ENCODE measurements around the gene USP35. TPM values are rescaled to one million over a fixed set of nuclear protein-coding genes. Genes with fewer than 3 reads are reported as not detected.
A peak's percentile ranks its signal among the peaks of the same experiment; 100 is the strongest.
"Not testable (repeated sequence)": the region's sequence is repeated elsewhere in the genome, so short reads cannot be mapped to it uniquely, and the experiment has no call there.

Gene USP35
- total RNA-seq, 1 donor from 2014 or later: 6.2 TPM

DNA sequence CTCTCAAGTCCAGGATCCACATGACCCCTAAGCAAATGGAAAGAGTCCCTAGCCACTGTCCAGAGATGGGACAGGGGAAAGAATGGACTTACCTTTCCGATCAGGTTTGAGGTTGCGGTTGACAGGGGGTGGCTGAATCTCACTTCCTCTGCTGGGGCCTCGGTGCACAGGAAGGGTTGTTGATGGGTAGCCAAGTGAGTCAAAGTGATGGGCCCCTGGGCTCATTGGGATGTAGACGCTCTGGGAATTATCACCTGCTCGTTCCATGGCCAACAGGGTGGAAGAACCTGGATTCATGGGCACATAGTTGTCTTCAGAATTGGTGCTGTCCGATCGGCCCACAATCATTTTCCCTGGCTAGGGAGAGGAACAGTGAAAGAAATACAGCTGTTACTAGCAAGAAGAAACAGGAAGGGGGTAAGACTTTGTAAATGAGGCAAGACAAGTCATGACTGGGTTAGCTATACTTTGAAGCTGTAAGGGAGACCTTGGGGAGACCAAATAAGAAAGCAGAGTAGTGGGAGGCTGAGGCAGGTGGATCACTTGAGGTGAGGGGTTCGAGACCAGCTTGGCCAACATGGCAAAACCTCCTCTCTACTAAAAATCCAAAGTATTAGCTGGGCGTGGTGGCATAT is 34.7 kb downstream of the USP35 start:
- DNase-seq (ENCODE audit: missing footprints) (no peak), ATAC-seq (no peak)
- intact Hi-C loops (cut with DNase I): no loop called here

GRCh38 chr11:78224506-78224905 is 35.8 kb downstream of the USP35 start:
- intact Hi-C loops (cut with DNase I): no loop called here
- DNase-seq (ENCODE audit: missing footprints): no peak
- ATAC-seq: no peak

DNA sequence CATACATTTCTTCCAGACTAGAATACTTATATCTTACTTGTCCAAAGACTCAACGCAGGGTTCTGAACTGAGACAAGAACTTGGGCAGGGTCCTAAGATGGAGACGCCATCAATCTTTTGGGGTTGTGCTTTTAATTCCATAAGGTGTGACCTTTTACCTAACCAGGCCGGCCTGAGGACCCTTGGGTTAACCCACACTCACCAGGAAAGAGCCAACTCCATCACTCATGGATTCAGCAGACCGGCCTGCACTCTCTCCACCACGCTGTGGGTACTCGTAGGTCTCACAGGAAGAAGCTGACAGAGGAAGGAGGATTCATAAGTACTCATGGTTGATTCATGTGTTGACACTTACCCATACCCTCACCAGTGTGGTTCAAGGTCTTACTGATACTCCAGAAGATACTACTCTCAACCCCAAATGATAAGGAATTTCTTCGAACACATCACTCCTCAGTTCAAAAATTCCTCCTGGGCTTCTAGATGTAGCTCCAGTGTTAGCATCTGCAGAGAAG is 36.2 kb downstream of the USP35 start:
- intact Hi-C loops (cut with DNase I): no loop called here
- DNase-seq (ENCODE audit: missing footprints): no peak
- no peak for ATAC-seq

DNA sequence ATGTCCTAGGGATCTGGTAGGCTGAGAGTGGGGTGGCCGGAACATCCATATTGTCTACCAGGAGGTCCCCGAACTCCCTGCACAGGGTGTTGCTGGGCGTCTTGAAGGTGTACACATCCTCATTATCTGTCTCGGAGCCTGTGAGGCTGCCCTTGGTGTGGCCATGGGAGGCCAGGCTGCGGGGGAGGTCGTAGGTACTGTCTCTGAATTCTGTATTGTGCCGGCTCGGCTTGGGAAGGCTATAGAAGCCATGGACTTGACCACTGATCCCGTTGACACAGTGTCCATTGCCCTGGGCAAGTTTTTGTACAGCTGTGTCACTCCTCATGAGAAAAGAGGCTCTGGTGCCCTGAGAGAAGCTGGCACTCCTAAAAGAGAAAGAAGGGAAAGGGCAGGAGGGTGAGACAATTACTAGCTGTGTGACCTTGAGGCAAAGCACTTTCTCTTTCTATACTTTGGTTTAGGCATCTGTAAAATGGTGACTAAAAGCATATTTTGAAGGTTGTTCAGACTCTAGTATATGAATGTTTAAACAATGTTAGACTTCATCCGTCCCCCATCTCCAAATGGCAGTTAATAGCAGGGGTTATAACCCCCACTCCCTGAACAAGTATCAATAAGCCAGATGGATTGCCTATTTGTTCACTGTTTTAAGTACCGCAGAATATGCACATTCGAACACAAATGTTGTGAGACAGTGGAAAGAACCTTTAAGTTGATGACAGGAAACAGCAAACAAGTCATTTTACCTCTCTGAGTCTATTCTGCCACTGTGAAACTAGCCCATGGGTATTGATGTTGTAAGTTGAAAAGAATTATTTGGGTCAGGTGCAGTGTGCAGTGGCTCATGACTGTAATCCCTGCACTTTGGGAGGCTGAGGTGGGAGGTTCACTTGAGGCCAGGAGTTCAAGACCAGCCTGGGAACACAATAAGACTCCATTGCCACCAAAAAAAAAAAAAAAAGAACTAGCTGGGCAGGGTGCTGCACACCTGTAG is 38.3 kb downstream of the USP35 start:
- intact Hi-C loops (cut with DNase I): no loop called here
- ATAC-seq (no peak), DNase-seq (ENCODE audit: missing footprints) (no peak)

DNA sequence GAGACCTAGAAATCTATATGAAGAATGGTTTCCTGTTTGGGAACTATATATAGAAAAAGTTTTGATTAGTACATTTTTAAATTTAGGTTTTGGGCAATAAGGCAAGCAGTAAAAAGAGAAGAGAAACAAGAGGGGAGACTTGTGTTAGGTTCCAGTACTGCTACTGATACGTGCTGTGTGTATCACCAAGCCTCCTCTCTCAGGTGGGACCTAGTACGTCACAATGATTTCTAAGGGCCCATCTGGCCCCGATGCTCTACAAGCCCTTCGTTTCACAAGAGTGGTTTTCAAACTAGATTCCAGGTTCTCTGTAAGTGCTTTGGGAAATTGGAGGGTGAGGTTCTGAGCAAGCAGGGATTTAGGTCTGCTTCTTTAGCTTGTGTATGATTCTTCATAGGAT is 39.2 kb downstream of the USP35 start:
- intact Hi-C loops (cut with DNase I): loop anchor here (1.0 to 2.0 kb wide), 2 partner anchors 189 to 337 kb away; partner anchors contain the start of gene GAB2
- DNase-seq (ENCODE audit: missing footprints) (no peak), ATAC-seq (no peak)

GRCh38 chr11:78228467-78228866 is 39.7 kb downstream of the USP35 start:
- ATAC-seq: peak; percentile 49
- intact Hi-C loops (cut with DNase I): loop anchor here (1.0 to 2.0 kb wide), 2 partner anchors 189 to 336 kb away; partner anchors contain the start of gene GAB2
- no peak for DNase-seq (ENCODE audit: missing footprints)

- no peak for ATAC-seq
These were observed 40.4 kb downstream of the USP35 start for GRCh38 chr11:78229106-78229505.

DNA sequence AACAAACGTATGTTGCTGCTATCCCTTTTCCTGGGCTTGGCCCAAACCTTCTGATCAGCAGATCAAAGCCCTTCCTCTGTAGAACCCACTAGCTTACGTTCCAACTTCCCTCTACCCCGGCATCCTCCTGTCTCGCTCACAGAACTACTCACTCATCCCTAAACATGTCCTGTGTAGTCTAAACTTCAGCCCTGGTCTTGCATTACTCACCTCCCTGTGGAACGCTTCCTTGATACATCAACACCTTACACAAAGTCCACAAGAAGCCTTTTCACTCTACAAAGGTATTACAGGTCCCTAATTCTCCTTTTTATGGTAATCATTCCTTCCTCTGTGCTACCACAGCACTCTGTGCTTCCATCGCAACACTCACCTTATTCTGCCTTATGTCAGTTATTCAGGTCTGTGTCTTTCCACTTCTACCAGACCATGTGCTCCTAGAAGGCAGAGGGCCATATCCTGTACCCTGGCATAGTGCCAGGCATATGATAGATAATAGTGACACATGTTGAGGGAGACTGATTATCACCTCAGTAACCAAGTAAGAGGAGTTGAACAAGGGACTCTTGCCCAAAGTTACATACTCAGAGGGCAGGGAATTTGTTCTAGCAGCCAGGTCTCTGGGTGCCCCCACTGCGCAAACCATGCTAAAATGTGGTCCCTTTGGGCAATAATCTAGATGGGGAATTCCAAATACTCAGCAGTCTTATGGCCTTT is 41.6 kb downstream of the USP35 start:
- ATAC-seq: peak; percentile 75
- no peak for DNase-seq (ENCODE audit: missing footprints)
- intact Hi-C loops (cut with DNase I): no loop called here

More at GRCh38 chr11:78229106-78229505, 40.4 kb downstream of the USP35 start:
- no peak for DNase-seq (ENCODE audit: missing footprints)
- intact Hi-C loops (cut with DNase I): loop anchor here (2.0 kb wide), 1 partner anchor 336 kb away; no protein-coding TSS in a partner anchor

DNA sequence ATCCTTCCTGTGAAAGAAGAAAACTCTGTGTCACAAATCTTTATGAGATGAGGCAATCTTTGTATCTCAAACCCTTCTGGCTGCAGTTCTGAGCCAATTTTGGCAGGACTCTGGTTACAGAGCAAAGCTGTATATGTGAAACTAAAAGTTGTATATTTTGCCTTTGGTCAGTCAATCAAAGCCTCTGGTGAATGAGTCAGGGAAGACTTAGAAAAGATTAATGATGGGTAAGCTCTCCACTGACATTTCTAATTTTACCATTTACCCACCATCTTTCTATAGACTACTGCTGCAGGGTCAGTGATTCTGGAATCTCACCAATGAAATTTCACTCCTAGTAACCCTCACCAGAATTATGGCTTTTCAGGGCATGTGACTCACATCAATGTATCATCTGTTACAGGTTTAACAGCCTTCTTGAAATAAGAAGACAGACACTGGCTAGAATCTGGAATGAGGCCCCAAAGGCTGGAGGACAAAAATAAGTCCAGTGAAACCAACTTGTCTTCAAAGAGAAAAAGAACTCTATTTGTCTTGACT is 43.3 kb downstream of the USP35 start:
- intact Hi-C loops (cut with DNase I): no loop called here
- ATAC-seq: peak; percentile 20

DNA sequence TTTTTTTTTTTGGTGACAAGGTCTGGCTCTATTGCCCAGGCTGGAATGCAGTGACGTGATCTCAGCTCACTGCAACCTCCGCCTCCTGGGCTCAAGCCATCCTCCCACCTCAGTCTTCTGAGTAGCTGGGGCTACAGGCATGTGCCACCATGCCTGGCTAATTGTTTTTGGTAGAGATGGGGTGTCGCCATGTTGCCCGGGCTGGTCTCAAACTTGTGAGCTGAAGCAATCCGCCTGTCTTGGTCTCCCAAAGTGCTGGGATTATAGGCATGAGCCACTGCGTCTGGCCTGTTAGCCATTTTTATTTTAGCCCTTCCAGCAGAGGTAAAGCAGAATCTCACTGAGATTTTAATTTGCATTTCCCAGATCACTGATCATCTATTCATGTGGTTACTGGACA is 44.3 kb downstream of the USP35 start:
- intact Hi-C loops (cut with DNase I); ATAC-seq; DNase-seq (ENCODE audit: missing footprints): not testable (repeated sequence)

More for the DNA sequence above, 43.3 kb downstream of the USP35 start:
- no peak for DNase-seq (ENCODE audit: missing footprints)

GRCh38 chr11:78234006-78234405 is 45.3 kb downstream of the USP35 start:
- intact Hi-C loops (cut with DNase I): no loop called here
- DNase-seq (ENCODE audit: missing footprints) (no peak), ATAC-seq (no peak)

GRCh38 chr11:78237293-78238046 is 48.8 kb downstream of the USP35 start:
- intact Hi-C loops (cut with DNase I): no loop called here
- ATAC-seq (no peak), DNase-seq (ENCODE audit: missing footprints) (no peak)

DNA sequence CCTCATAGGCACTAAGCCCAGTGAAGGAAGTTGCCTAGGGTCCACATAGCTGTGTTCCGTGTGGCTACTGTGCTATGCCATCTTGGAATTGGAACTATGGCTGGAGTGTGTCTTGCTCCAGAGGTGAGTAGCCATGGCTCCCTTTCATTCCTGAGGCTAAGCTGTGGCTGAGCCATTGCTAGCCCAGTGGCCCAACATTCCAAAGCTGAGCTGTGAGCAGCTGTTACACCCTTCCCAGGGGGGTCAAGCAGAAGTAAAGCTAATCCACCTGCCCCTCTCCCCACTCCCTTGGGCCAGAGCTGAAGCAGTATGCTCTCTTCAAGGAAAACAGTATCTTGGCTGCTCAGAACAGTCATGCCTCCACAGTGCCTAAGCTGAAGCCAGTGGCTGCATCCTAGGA is 51.1 kb downstream of the USP35 start:
- intact Hi-C loops (cut with DNase I): no loop called here
- ATAC-seq (no peak), DNase-seq (ENCODE audit: missing footprints) (no peak)

DNA sequence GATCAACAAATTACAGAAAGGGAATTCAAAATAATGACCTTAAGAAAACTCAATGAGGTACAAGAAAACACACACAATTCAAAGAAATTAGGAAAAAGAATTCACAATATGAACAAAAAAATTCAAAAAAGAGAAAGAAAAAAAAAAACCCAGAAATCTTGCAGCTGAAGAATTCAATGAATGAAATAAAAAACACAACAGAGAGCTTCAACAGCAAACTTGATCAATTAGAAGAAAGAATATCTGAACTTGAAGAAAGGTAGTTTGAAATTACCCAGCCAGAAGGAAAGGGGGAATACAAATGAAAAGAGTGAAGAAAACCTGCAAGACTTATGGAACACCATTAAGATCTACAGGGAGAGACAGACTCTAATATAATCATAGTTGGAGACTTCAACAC is 52.8 kb downstream of the USP35 start:
- no peak for DNase-seq (ENCODE audit: missing footprints)
- intact Hi-C loops (cut with DNase I): no loop called here
- ATAC-seq: no peak

DNA sequence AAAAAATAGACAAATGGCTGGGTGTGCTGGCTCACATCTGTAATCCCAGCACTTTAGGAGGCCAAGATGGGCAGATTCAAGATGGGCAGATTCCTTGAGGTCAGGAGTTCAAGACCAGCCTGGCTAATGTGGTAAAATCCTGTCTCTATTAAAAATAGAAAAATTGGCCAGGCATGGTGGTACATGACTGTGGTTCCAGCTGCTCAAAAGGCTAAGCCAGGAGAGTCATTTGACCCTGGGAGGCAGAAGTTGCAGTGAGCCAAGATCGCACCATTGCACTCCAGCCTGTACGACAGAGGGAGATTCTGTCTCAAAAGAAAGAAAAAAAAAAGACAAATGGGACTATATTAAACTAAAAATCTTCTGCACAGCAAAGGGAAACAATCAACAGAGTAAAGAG is 55.4 kb downstream of the USP35 start:
- no peak for ATAC-seq
- no peak for DNase-seq (ENCODE audit: missing footprints)
- intact Hi-C loops (cut with DNase I): no loop called here

DNA sequence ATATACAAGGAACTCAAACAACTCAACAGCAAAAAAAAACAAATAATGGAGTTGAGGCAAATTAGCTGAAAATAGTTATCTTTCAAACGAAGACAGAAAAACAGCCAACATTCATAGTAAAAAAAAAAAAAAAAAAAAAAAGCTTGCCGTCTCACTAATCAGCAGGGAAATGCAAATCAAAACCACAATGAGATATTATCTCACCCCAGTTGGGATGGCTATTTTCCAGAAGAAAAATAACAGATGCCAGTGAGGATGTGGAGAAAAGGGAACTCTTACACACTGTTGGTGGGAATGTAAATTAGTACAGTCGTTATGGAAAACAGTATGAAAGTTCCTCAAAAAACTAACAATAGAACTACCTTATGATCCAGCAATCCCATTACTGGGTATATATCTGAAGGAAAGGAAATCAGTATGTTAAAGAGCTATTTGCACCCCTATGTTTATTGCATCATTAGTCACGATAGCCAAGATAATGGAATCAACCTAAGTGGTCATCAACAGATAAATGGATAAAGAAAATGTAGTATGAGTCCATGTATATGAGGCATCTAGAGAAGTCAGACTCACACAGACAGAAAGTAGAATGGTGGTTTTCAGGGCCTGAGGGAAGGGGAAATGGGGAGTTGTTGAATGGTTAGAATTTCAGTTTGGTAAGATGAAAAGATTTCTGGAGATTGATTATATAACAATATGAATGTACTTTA is 56.0 kb downstream of the USP35 start:
- ATAC-seq (no peak), DNase-seq (ENCODE audit: missing footprints) (no peak)
- intact Hi-C loops (cut with DNase I): no loop called here

GRCh38 chr11:78248191-78248590 is 59.5 kb downstream of the USP35 start:
- intact Hi-C loops (cut with DNase I): no loop called here
- ATAC-seq (no peak), DNase-seq (ENCODE audit: missing footprints) (no peak)

All from Right ventricle myocardium inferior (tissue), 1 donor.